Hindlimb muscle (tissue), 1 donor: ENCODE results near the gene EIF5. TPM values are rescaled to one million over a fixed set of nuclear protein-coding genes. Genes with fewer than 3 reads are reported as not detected.

Experiments
- polyA plus RNA-seq: library from polyadenylated mRNA; unstranded; fragments of 120-200 nt; gene quantifications from one replicate; pipeline ENCODE4 v1.2.1, GENCODE V29; 2013; ENCODE audit not compliant: insufficient read length

Gene EIF5
- polyA plus RNA-seq, 1 donor, result 191 TPM

Other genes starting within 250 kb of the EIF5 start
- gene EXOC3L4, start 239.5 kb upstream of the EIF5 start, polyA plus RNA-seq, result 1.5 TPM
- 70.0 TPM for gene TNFAIP2, start 210.8 kb upstream of the EIF5 start, polyA plus RNA-seq
- gene MARK3, start 51.2 kb downstream of the EIF5 start, polyA plus RNA-seq, result 60.4 TPM
- gene CKB, start 188.6 kb downstream of the EIF5 start, polyA plus RNA-seq, result 190 TPM
- gene TRMT61A, start 195.0 kb downstream of the EIF5 start, polyA plus RNA-seq, result 7.8 TPM
- 17.8 TPM for gene BAG5, start 228.4 kb downstream of the EIF5 start, polyA plus RNA-seq
- 59.0 TPM for gene COA8, start 228.7 kb downstream of the EIF5 start, polyA plus RNA-seq